Mucosa of descending colon (tissue), 3 donors: ENCODE measurements around the gene GFPT2. TPM values are rescaled to one million over a fixed set of nuclear protein-coding genes. Genes with fewer than 3 reads are reported as not detected.

Experiments used
- ATAC-seq: fragments of 200-7000 bp; cut with Tn5 transposase; one replicate; pipeline ENCODE4 v1.9.1; 2020; ENCODE audit warnings: mild to moderate bottlenecking, moderate library complexity
- DNase-seq, 3 donors: peaks; one replicate each; pipeline ENCODE4 v3.0.0-alpha.2; 2020
- H3K36me3 ChIP-seq: fragments of 200-600 bp; one replicate; pipeline ENCODE4 v1.8.0; 2021; ENCODE audit warnings: low read depth, mild to moderate bottlenecking
- H3K4me1 ChIP-seq: fragments of 200-600 bp; one replicate; pipeline ENCODE4 v1.8.0; 2021; ENCODE audit warnings: low read depth, mild to moderate bottlenecking
- H3K4me3 ChIP-seq: fragments of 200-600 bp; one replicate; pipeline ENCODE4 v1.8.0; 2021; ENCODE audit warnings: mild to moderate bottlenecking
- H3K9me3 ChIP-seq: fragments of 200-600 bp; one replicate; pipeline ENCODE4 v1.8.0; 2021; ENCODE audit warnings: mild to moderate bottlenecking
- CTCF ChIP-seq: fragments of 200-600 bp; IDR thresholded peaks from one replicate; pipeline ENCODE4 v1.8.0; 2022; ENCODE audit warnings: antibody characterized with exemption, mild to moderate bottlenecking
- intact Hi-C, 2 donors: fragments of 100-400 bp; cut with DNase I in 1 of 2; cut with micrococcal nuclease in 1 of 2; formaldehyde crosslinking; loops; one replicate each; pipeline versions ENCODE4 v1.11.0 to v1.11.1; 2022; cut with DNase I, micrococcal nuclease
- total RNA-seq, 3 donors: library from RNA; stranded (reverse); fragmentation: NEBNext Ultra II Directional in 2 of 3; extraction: Animal tissue kit (Norgen Biotek cat#: 25700) in 2 of 3; gene quantifications; one replicate each; pipeline versions ENCODE4 v1.2.1 to v1.2.4, GENCODE V29; 2021 to 2023
- donor health status: DM: no; HTN: no; CAD: no; lungs with moderate emphysema.
- donor health status: DM: no; HTN: no; CAD: no.
- donor health status: DM: no; HTN: yes; CAD: no.

GFPT2 gene
- total RNA-seq, 3 donors from 2014 or later = 1.3 to 17.4 (median 7.9) TPM

- no peaks in the 10 kb centered on the region for H3K9me3 ChIP-seq
- H3K4me3 ChIP-seq = no peak overlapping the region
- no peak for DNase-seq
- no peak for TF ChIP-seq CTCF
- no peaks in the 10 kb centered on the region for H3K4me1 ChIP-seq
- ATAC-seq = no peak
- intact Hi-C loops = no loop called here
- H3K36me3 ChIP-seq = no peaks in the 10 kb centered on the region
Observed at GRCh38 chr5:180371949-180372348, 18.8 kb upstream of the GFPT2 start.

GRCh38 chr5:180370861-180371641 is 17.9 kb upstream of the GFPT2 start:
- intact Hi-C loops = no loop called here
- no peaks in the 10 kb centered on the region for H3K36me3 ChIP-seq
- H3K9me3 ChIP-seq = no peaks in the 10 kb centered on the region
- no peak for DNase-seq
- TF ChIP-seq CTCF = no peak
- no peaks in the 10 kb centered on the region for H3K4me1 ChIP-seq
- ATAC-seq = peak; percentile 17
- H3K4me3 ChIP-seq = no peak overlapping the region

DNA sequence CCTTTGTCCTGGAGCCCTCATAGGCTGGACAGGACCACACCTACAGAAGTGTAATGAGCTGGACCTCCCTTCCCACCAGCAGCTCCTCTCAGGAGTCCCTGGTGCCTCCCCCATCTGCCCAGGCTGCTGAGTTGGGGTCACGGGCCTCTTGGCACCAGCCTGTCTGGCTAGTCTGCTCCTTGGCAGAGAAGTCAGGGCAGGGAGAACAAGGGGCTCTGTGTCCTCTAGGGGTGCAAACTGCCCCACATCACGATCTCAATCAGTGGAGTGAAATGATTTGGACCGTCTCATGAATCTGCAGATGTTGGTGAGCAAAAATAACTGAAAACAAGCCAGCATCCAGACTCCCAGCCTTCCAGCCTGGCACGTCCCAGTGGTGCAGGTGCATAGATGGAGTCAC is 14.9 kb upstream of the GFPT2 start:
- DNase-seq = no peak
- ATAC-seq = no peak
- H3K36me3 ChIP-seq = no peaks in the 10 kb centered on the region
- no peaks in the 10 kb centered on the region for H3K9me3 ChIP-seq
- H3K4me1 ChIP-seq = no peaks in the 10 kb centered on the region
- no peak overlapping the region for H3K4me3 ChIP-seq
- intact Hi-C loops = no loop called here
- TF ChIP-seq CTCF = no peak

GRCh38 chr5:180367300-180367699 is 14.2 kb upstream of the GFPT2 start:
- intact Hi-C loops = no loop called here

GRCh38 chr5:180366326-180366725 is 13.2 kb upstream of the GFPT2 start:
- H3K9me3 ChIP-seq = no peaks in the 10 kb centered on the region
- no peak for ATAC-seq
- intact Hi-C loops = no loop called here
- no peak for TF ChIP-seq CTCF
- no peaks in the 10 kb centered on the region for H3K36me3 ChIP-seq
- no peak for DNase-seq
- H3K4me3 ChIP-seq = no peak overlapping the region
- H3K4me1 ChIP-seq = no peaks in the 10 kb centered on the region

More at GRCh38 chr5:180367300-180367699, 14.2 kb upstream of the GFPT2 start:
- H3K36me3 ChIP-seq = no peaks in the 10 kb centered on the region
- peak; percentile 6 for ATAC-seq
- H3K9me3 ChIP-seq = no peaks in the 10 kb centered on the region
- DNase-seq = no peak
- H3K4me3 ChIP-seq = no peak overlapping the region
- H3K4me1 ChIP-seq = no peaks in the 10 kb centered on the region
- no peak for TF ChIP-seq CTCF
